Stimulated activated CD8-positive, alpha-beta memory T cell treated with anti-CD3 and anti-CD28 coated beads, Interleukin-12 subunit alpha, Interleukin-12 subunit beta, amount 100 ng/mL, for 24 hours (primary cell): ENCODE data around the gene PDE3B.
"Not testable (repeated sequence)": the region's sequence is repeated elsewhere in the genome, so short reads cannot be mapped to it uniquely, and the experiment has no call there.

Experiments
- DNase-seq: peaks from one replicate; pipeline ENCODE4 v3.0.0-alpha.2; 2020; ENCODE audit errors: extremely low read depth

Gene PDE3B

DNA sequence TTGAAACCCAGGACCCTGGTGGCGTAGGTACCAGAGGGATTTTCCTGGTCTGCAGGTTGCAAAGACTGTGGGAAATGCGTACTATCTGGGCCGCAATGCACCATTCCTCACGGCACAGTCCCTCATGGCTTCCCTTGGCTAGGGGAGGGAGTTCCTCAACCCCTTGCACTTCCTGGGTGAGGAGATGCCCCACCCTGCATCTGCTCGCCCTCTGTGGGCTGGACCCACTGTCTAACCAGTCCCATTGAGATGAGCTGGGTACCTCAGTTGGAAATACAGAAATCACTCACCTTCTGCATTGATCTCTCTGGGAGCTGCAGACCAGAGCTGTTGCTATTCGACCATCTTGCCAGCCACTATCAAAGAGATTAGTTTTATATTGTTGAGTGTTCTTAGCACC, 100.1 kb downstream of the PDE3B start:
- DNase-seq: not testable (repeated sequence)

DNA sequence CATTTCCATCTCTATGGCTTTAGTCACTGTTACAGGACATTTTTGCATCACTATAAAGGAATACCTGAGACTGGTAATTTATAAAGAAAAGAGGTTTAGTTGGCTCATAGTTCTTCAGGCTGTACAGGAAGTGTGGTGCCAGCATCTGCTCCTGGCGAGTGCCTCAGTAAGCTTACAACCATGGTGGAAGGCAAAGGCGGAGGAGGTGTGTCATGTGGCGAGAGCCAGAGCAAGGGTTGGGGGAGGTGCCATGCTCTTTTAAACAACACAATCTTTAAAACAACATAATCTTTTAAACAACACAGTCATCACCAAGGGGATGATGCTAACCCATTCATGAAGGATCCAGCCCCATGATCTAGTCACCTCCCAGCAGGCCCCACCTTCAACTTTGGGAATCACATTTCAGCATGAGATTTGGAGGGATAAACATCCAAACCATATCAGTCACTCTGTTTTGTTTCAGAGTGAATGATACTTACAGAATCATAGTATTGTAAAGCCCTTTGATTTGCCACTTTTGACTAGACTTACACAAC, 103.3 kb downstream of the PDE3B start:
- DNase-seq: no peak

GRCh38 chr11:14748090-14748489, 104.5 kb downstream of the PDE3B start:
- DNase-seq: no peak

DNA sequence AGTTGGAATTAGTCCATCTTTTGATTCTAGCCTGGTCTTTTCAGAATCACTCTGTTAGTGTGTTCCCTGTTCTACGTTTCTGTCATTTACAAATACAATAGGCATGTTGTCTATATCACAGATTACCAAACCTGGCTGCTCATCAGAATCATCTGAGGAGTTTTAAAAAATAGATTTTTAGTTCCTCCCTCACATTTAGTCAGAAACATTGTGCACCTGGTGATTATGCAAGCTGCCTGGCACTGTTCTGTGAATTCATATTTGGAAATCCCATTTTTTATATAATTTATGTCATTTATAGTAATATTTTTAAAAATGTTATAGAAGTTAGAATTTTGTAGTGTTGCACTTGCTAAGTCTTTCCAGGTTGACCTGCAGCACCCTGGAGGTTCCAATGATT, 107.3 kb downstream of the PDE3B start:
- DNase-seq: no peak

- DNase-seq: no peak
These were observed 108.4 kb downstream of the PDE3B start for GRCh38 chr11:14751975-14752407.

GRCh38 chr11:14755140-14755539, 111.5 kb downstream of the PDE3B start:
- no peak for DNase-seq

DNA sequence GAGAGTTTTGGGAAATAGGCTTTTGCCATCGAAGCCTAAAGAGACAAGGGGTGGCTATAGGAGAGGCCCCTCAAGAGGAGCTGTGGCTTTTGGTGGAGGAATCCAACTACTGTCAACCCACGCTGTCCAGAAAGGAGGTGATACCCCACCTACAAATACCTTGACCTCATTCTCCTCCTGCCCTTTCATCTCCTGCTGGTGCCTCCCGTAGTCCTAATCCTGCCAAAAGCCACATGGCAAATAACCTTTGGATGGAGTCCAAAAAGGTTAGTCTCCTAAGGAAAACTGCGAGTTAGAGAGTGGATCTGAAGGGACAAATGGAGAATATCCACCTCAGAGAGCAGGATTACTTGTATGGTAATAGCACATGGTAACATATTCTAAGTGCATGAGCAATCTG, 112.7 kb downstream of the PDE3B start:
- no peak for DNase-seq

DNA sequence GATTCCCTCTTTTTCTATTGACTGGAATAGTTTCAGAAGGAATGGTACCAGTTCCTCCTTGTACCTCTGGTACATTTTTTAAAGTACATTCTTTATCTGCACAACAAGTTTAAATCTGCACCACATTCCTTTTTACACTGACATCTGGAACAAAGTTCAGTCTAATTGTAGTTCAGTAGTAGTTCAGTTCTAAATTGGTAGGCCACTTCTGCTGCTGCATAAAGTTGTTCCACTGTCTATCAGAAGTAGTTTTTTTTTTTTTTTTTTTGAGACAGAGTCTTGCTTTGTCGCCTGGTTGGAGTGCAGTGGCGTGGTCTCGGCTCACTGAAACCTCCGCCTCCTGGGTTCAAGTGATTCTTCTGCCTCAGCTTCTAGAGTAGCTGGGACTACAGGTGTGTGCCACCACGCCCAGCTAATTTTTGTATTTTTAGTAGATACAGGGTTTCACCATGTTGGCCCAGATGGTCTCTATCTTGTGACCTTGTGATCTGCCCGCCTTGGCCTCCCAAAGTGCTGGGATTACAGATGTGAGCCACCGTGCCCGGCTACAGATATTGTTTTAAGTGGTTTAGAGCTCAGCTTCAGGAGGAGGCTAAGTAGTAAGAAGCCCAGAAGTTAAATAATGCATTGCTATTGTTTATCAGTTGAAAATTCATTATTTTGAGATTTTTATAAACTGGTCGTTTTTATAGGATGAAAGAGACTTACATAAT, 115.9 kb downstream of the PDE3B start:
- not testable (repeated sequence) for DNase-seq

- no peak for DNase-seq
These were observed 120.6 kb downstream of the PDE3B start for GRCh38 chr11:14764179-14764578.

GRCh38 chr11:14764579-14765527, 121.2 kb downstream of the PDE3B start:
- no peak for DNase-seq

- DNase-seq: no peak
These were observed 123.0 kb downstream of the PDE3B start for GRCh38 chr11:14766585-14766984.

DNA sequence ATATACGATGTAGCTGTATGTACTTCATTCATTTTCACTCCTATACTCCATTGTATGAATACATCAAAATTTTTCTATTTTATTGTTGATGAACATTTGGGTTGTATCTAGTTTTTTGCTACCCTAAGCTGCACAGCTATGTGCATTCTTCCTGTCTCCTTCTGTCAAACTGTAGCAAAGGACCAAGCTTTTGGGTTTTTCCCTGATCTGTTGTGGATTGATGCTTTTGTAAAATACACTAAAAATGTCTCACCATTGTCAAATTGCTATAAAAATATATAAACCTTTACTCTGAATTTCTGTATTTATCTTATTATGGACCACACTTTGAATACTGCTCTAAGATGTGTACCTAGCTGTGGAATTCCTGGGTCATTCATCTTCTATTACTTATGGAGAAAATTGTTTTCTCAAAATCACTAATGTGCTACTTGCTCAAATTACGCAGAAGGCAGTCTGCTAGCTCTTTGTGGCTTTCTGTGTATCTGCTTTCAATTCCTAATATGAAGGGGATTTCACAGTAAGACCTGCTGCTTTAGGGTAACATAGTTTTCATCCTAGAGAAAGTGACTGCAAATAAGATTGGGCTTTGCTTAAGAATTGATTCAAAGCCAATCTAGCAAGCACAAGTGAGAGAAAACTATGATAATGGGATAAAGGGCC, 125.1 kb downstream of the PDE3B start:
- DNase-seq: no peak

DNA sequence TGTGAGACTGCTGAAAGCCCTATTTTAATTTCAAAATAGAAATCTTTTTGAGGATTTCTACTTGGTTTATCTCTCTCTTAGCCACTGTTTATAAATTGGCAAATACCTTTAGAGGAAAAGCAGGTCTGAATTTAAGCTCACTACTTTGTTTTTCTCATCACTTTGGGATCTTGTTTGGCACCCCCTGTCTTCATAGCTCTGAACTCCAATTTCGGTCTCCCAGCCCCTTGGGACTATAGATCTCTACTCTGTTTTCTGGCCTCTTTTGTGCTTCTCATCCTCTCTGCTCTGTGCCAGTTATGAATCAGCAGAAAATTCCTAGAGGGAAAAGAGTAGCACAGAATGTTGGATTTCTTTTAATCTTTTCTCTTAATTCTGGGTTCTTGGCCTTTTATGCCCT, 130.2 kb downstream of the PDE3B start:
- no peak for DNase-seq

GRCh38 chr11:14774721-14775120, 131.1 kb downstream of the PDE3B start:
- no peak for DNase-seq

DNA sequence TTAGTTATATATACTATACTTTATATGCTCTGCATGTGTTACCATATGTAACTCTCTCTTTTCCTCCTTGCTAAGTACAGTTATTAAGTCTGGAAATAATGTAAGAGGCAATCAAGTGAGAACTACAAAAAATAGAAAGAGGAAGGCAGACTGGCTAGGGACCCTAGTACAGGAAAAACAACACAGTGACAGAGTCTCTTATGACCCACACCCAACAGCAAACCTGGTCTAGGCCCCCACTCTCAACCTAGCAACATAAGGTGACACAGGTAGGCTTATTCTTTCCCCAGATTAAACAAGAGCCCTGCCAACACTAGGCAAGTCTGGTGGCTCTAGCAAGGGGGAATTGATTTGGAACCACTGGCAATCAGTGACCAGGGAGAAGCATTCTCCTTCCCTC, 132.3 kb downstream of the PDE3B start:
- no peak for DNase-seq

- not testable (repeated sequence) for DNase-seq
These were observed 134.9 kb downstream of the PDE3B start for GRCh38 chr11:14778460-14778859.

- DNase-seq: no peak
These were observed 140.2 kb downstream of the PDE3B start for GRCh38 chr11:14783788-14784187.

DNA sequence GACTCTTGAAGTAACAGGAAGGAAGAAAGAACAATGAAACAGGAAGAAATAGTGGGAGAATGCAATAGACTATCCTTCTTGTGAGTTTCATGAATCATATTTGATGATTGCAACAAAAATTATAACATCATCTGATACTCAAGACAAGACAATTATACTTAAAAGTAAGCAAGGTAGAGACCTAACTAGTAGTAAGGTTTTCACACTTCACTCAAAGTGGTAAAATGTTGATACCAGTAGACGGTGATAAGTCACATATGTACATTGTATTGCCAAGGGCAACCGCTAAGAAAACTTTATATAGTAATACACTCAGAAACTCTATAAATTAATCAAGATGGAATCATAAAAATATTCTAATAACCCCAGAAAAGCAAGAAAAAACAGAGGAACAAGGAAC, 140.6 kb downstream of the PDE3B start:
- no peak for DNase-seq

DNA sequence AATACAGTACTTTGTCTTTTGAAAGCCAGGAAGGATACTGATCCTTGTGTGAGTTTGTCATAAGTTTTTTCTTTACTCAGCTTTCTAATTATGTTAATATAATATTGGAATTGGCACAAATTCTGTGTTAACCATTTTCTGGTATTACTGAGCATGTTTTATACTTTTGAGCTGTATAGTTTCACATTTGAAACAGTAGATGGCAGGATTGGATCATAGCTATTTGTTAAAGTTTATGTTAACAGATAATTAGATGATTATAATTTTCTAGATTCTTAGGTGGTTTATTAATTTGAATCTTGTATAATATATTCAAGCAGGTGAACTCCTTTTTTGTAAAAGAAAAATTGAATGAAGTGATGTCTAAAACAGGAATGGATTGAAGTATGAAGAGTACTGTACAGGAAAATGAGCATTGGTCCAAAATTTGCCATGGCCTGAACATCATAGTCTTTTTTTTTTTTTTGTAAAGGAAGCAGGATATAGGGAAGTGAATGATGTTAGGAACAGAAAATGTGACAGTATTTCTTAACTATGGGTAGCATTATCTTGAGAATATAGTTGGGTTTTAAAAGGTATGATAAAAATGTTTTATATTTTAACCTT, 146.4 kb downstream of the PDE3B start:
- no peak for DNase-seq

- no peak for DNase-seq
These were observed 149.9 kb downstream of the PDE3B start for GRCh38 chr11:14793546-14793945.

GRCh38 chr11:14796028-14796427, 152.4 kb downstream of the PDE3B start:
- not testable (repeated sequence) for DNase-seq

DNA sequence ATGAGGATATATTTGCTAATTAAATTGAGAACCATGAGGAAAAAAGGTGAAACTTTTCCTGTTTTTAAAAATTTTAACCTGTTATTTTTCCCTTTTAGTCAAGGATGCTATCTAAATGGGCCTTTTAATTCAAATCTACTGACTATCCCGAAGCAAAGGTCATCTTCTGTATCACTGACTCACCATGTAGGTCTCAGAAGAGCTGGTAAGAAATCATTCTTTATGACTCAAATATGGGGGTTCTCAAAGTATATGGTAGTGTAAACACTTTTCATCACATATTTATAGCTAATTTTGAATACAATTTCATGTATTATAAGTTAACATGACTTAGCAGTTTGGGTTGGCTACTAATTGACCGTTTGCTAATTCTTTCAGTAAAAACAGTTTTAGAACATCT, 160.2 kb downstream of the PDE3B start:
- no peak for DNase-seq
